OCI-LY3 (cell line): ENCODE results near the gene PTP4A2.

Experiments used
- H2AFZ ChIP-seq: fragments of 200-600, 300-600 bp; shearing (Covaris generic); 2 replicates; pipeline ENCODE4 v1.6.0; 2014; ENCODE audit warnings: antibody characterized with exemption, low read depth, low read length
- H3K27ac ChIP-seq: fragments of 200-600, 300-600 bp; sonication (generic); 2 replicates; pipeline ENCODE4 v1.5.1; 2014; ENCODE audit warnings: mild to moderate bottlenecking, low read length, moderate library complexity, mixed read lengths
- H3K27me3 ChIP-seq: fragments of 200-600, 300-600 bp; sonication (generic); 2 replicates; pipeline ENCODE4 v1.6.1; 2014; ENCODE audit warnings: low read depth, low read length, mixed read lengths
- H3K36me3 ChIP-seq: fragments of 200-600, 300-600 bp; sonication (generic); replicated peaks from 2 replicates; pipeline ENCODE3; 2014; ENCODE audit warnings: low read depth, low read length, mixed read lengths
- H3K4me1 ChIP-seq: fragments of 300-600, 200-600 bp; sonication (generic); 2 replicates; pipeline ENCODE4 v1.6.1; 2014; ENCODE audit warnings: low read length, mixed read lengths
- H3K4me2 ChIP-seq: fragments of 200-600, 300-600 bp; sonication (generic); 2 replicates; pipeline ENCODE4 v1.6.1; 2014; ENCODE audit warnings: low read length, mixed read lengths
- H3K4me3 ChIP-seq: fragments of 300-600, 200-600 bp; sonication (generic); 2 replicates; pipeline ENCODE4 v1.5.1; 2014; ENCODE audit warnings: antibody characterized with exemption, mild to moderate bottlenecking, low read length, moderate library complexity
- H3K79me2 ChIP-seq: fragments of 300-600, 200-600 bp; shearing (Covaris generic); 2 replicates; pipeline ENCODE4 v1.6.1; 2014; ENCODE audit warnings: mild to moderate bottlenecking, low read length, mixed read lengths
- H3K9ac ChIP-seq: fragments of 300-600, 200-600 bp; shearing (Covaris generic); 2 replicates; pipeline ENCODE4 v1.6.0; 2014; ENCODE audit warnings: mild to moderate bottlenecking, low read length, moderate library complexity
- H3K9me3 ChIP-seq: fragments of 200-600, 300-600 bp; shearing (Covaris generic); 2 replicates; pipeline ENCODE4 v1.6.1; 2014; ENCODE audit warnings: low read length, mixed read lengths; ENCODE audit not compliant: insufficient read depth
- H4K20me1 ChIP-seq: fragments of 200-600, 300-600 bp; sonication (generic); 2 replicates; pipeline ENCODE4 v1.6.1; 2016; ENCODE audit warnings: low read length, mixed read lengths; ENCODE audit not compliant: insufficient read depth
- EZH2phosphoT487 ChIP-seq: fragments of 200-600 bp; shearing (Covaris generic); IDR thresholded peaks from 2 replicates; pipeline ENCODE4 v1.6.1; 2018; ENCODE audit warnings: antibody characterized with exemption, mixed run types, low read depth
- TF ChIP-seq, protein P1 (sequence below): fragments of 200-600, 300-600 bp; sonication (generic); IDR thresholded peaks from 2 replicates; pipeline ENCODE4 v1.5.1; 2014; ENCODE audit warnings: antibody characterized with exemption, low read length, low read depth

Gene PTP4A2

DNA sequence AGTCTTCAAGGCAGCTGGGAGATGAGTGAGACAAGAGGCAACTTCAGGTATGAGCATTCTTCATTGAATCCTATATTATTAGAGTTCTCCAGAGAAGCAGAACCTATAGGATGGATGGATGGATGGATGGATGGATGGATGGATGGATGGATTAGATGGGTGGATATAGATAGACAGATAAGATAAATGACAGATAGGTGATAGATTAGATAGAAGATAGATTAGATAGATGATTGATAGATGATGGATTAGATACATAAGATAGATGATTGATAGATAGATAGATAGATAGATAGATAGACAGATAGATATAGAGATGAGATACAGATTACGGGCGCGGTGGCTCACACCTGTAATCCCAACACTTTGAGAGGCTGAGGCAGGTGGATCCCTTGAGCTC, 79.1 kb downstream of the PTP4A2 start:
- no peak overlapping the region for H3K27ac ChIP-seq
- H2AFZ ChIP-seq = no peak overlapping the region
- no peak overlapping the region for H3K9ac ChIP-seq
- H3K4me1 ChIP-seq = peaks cover 9% of the 10 kb centered on the region
- no peaks in the 10 kb centered on the region for H4K20me1 ChIP-seq
- no peaks in the 10 kb centered on the region for H3K79me2 ChIP-seq
- no peaks in the 10 kb centered on the region for H3K9me3 ChIP-seq
- H3K4me3 ChIP-seq = no peak overlapping the region
- H3K27me3 ChIP-seq = no peaks in the 10 kb centered on the region
- H3K36me3 ChIP-seq = no peaks in the 10 kb centered on the region
- TF ChIP-seq, protein P1, sequence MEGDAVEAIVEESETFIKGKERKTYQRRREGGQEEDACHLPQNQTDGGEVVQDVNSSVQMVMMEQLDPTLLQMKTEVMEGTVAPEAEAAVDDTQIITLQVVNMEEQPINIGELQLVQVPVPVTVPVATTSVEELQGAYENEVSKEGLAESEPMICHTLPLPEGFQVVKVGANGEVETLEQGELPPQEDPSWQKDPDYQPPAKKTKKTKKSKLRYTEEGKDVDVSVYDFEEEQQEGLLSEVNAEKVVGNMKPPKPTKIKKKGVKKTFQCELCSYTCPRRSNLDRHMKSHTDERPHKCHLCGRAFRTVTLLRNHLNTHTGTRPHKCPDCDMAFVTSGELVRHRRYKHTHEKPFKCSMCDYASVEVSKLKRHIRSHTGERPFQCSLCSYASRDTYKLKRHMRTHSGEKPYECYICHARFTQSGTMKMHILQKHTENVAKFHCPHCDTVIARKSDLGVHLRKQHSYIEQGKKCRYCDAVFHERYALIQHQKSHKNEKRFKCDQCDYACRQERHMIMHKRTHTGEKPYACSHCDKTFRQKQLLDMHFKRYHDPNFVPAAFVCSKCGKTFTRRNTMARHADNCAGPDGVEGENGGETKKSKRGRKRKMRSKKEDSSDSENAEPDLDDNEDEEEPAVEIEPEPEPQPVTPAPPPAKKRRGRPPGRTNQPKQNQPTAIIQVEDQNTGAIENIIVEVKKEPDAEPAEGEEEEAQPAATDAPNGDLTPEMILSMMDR = no peak
- TF ChIP-seq EZH2phosphoT487 = no peak
- no peak overlapping the region for H3K4me2 ChIP-seq

DNA sequence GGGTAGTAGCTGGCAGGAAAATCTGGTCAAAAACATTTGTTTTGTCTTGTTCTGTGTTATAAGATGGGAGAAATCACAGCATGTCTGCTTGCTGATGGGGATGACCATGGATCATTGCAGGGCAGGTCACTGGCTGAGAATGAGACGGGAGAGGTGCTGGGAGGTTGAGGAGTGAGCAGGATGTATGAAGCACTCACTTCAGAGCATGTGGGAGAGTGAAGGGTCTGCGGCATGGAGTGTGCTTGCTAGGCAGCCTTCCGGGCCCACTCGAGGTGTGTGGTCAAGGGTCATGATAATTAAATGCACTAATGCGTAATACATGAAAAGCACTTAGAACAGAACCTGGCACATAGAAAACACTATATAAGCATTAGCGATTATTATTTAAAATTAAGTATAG, 80.3 kb downstream of the PTP4A2 start:
- Histone ChIP-seq H3K4me1 (peaks cover 9% of the 10 kb centered on the region), H3K4me3 (no peak overlapping the region), H3K9me3 (no peaks in the 10 kb centered on the region), H4K20me1 (no peaks in the 10 kb centered on the region), H3K79me2 (no peaks in the 10 kb centered on the region), H3K36me3 (no peaks in the 10 kb centered on the region), H3K27ac (no peak overlapping the region), H2AFZ (no peak overlapping the region), H3K27me3 (no peaks in the 10 kb centered on the region), H3K4me2 (no peak overlapping the region), H3K9ac (no peak overlapping the region)
- TF ChIP-seq, protein P1 = no peak
- no peak for TF ChIP-seq EZH2phosphoT487
